Neural progenitor cell (in vitro differentiated cells): ENCODE measurements around the gene MMD. TPM values are rescaled to one million over a fixed set of nuclear protein-coding genes. Genes with fewer than 3 reads are reported as not detected.

Source experiments
- total RNA-seq: library from RNA; depleted of rRNA; stranded (reverse); fragments of >200 nt; gene quantifications from 2 replicates; pipeline ENCODE4 v1.2.3, GENCODE V29; 2015; ENCODE audit warnings: low replicate concordance

MMD gene
- total RNA-seq, 1 donor from 2014 or later, result 122 TPM

Other genes with a start within 250 kb of the MMD start
- 0.06 and 0.11 TPM in 2 replicates for gene HLF, start 156.9 kb downstream of the MMD start, total RNA-seq
- gene SMIM36, start 89.6 kb upstream of the MMD start, total RNA-seq, result not detected in 2 replicates